KOPT-K1 (cell line): ENCODE results near the gene AHCYL2.
"Not testable (repeated sequence)": the region's sequence is repeated elsewhere in the genome, so short reads cannot be mapped to it uniquely, and the experiment has no call there.

Source experiments
- H3K27ac ChIP-seq: fragments of 200-600 bp; sonication (generic); 2 replicates; pipeline ENCODE4 v1.5.1; 2016; ENCODE audit warnings: antibody characterized with exemption, mild to moderate bottlenecking, low read depth, low read length; ENCODE audit not compliant: poor library complexity, severe bottlenecking
- H3K36me3 ChIP-seq: fragments of 200-600 bp; sonication (generic); 2 replicates; pipeline ENCODE4 v1.5.1; 2017; ENCODE audit warnings: antibody characterized with exemption, mild to moderate bottlenecking, low read length, moderate library complexity; ENCODE audit not compliant: insufficient read depth
- H3K9me3 ChIP-seq: fragments of 200-600 bp; sonication (generic); 2 replicates; pipeline ENCODE4 v1.5.1; 2017; ENCODE audit warnings: antibody characterized with exemption, low read length, mild to moderate bottlenecking; ENCODE audit not compliant: insufficient read depth, poor library complexity, severe bottlenecking

The AHCYL2 gene

DNA sequence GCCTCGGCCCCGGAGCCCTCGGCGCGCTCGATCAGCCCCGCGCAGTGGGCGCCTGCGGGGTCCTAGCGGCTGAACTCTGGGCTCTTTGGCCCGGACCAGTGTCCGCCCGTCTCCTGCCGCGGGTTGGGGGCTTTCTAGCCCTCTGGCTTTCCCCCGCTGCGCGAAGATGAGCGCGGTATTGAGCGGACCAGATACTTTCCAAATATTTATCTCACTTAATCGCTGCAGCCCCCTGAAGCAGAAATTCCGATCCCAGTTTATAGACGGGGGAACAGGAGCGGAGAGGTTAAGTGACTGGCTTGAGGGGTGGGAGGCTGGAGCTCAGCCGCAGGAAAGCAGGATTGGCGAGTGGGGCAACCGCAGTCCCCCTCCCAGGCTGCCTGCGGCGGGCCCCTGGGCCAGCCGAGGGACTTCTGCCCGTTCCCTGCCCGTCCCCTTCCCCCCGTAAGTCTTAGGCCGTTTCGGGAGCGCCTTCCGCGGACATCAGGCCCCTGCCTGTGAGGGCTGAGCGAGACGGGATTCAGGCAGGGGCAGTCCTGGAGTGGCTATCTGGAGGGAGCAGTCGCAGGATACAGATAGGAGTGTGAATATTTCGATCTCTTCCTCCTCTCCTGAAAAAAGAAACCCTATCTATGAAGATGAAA lies 210.0 kb downstream of the AHCYL2 start:
- Histone ChIP-seq H3K27ac (peak overlapping the region; percentile 25), H3K36me3 (no peaks in the 10 kb centered on the region), H3K9me3 (no peaks in the 10 kb centered on the region)

DNA sequence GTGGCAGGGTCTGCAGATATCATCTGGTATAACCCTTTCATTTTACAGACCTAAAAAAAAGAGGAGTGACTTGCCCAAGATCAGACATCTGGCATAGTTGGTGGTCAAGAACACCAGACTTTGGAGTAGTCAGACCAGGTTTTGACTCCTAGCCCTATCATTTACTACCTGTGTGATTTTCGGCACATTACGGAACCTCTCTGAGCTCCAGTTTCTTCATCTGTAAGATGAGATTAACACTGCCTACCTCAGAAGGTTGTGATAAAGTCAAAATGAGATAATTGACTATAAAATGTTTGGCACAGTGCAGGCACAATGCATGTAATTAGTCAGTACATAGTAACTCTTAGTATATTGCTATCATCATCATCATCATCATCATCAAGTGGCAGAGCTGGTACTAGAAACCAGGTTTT lies 210.6 kb downstream of the AHCYL2 start:
- H3K27ac ChIP-seq = no peak overlapping the region
- H3K36me3 ChIP-seq = no peaks in the 10 kb centered on the region
- no peaks in the 10 kb centered on the region for H3K9me3 ChIP-seq

DNA sequence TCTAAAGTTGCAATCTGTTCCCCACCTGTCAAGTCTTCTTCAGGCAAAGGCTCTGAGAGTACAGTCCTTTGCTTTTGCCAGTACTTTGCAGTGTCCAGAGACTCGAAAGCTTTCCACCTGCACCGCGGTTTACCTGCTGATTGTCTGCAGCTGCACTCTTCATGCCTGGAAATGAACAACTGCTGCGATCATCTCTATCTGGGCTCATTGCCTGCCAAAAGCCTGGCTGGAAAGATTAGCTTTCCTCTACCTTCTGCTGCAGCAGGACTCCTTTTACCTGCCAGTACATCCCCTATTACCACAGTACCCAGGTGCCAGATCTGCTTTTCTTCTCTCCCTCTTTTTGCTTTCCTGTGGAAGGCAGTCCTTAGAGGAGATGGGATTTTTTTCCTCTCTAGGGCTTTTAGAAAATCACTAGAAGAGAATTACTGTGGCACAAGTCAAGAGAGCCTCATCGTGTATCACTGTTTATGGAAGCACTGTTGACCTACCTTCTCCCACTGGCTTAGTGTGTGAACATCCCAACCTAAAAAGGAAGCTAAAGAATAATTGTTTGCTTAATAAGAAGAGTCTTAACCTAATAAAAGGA lies 211.6 kb downstream of the AHCYL2 start:
- Histone ChIP-seq H3K27ac (no peak overlapping the region), H3K9me3 (no peaks in the 10 kb centered on the region), H3K36me3 (no peaks in the 10 kb centered on the region)

DNA sequence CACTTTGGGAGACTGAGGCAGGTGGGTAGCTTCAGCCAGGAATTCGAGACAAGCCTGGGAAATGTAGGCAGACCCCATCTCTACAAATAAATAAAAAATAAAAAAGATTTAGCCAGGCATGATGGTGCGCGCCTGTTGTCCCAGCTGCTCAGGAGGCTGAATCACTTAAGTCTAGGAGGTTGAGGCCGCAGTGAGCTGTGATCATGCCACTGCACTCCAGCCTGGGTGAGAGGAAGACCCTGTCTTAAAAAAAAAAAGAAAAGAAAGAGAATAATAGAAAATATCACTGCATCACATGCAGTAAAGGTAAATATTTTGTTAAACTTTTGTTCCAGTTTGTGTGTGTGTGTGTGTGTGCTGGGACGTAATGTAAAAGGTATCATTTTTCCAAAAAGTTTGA lies 212.4 kb downstream of the AHCYL2 start:
- Histone ChIP-seq H3K36me3 (no peaks in the 10 kb centered on the region), H3K9me3 (no peaks in the 10 kb centered on the region), H3K27ac (no peak overlapping the region)

DNA sequence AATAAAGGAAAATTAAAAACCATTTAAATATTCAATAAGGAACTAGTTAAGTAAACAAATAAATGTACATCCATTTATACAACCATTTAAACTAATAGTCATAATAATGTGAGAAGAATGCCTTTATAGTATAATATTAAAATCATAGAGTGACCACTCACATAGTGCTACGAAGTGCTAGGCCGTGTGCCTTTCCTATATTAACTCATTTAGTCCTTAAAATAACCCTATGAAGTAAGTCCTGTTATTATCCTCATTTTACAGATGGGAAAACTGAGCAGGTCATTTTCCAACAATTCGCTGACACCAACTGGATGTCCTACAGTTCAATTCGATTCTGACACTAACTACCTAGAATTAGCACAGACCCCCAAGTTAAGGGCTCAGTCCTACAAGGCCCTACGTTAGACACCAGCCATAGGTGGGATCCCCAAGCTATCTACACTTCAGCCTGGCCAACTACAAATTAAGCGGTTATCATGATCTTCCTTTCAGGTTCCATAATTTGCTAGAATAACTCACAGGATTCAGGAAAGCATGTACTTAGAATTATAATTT lies 213.5 kb downstream of the AHCYL2 start:
- Histone ChIP-seq H3K36me3 (no peaks in the 10 kb centered on the region), H3K27ac (no peak overlapping the region), H3K9me3 (no peaks in the 10 kb centered on the region)

DNA sequence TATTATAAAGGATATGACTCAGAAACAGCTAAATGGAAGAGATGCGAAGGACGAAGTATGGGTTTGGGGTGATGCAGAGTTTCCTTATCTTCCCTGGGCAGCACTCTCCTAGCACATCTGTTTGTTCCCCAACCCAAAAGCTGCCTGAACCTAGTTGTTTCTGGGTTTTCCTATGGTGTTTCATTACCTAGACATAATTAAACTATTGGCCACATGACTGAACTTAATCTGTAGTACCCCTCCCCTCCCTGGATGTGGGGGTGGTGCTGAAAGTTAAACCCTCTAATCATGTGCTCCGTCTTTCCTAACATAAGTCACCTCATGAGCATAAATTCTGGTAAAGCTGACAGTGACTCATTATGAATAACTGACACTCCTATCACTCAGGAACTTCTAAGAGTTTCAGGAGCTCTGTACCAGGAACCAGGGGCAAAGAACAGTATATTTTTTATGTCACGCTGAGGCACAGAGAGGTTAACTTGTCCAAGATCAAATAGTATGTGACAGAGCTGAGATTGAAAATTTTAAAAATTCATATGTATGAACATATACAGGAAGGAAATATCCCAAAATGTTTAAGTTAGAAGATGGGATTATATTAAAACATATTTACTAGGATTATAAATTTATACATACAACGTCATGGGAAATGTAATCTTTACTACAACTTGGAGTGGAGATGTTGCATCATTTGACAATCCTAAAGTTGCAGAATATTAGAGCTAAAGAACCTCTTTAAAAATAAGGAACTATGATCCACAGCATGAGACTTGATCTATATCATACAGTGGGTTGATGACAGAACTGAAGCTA lies 214.2 kb downstream of the AHCYL2 start:
- no peak overlapping the region for H3K27ac ChIP-seq
- H3K9me3 ChIP-seq = no peaks in the 10 kb centered on the region
- no peaks in the 10 kb centered on the region for H3K36me3 ChIP-seq

DNA sequence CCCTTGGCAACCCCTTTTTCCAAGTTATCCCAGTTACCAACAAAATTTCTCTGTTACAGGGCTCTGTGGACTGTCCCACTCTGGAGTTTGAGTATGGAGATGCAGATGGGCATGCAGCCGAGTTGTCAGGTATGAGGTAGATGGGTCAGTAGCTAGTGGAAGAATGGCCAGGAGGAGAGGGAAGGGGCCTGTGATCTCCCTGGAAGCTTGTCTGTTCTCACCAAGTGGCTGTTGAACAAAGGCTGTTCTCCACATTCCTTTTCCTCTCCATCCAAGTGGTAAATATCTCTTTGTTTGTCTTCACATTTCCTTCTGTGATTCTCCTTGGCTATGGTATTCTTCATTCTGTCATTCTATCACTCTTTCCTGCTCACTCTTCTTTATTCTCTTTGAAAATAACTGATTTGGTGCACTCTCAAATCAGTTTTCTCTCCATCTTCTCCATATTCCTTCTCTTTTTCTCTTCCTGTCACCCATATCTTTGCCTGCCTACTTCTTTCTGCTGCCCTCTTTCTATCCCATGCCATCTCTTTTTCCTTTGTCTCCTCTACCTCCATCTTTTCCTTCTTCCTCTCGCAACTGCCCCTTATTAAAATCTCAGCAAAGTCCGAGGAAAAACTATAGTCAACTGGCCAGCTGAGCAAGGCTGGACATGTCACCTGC lies 215.3 kb downstream of the AHCYL2 start:
- Histone ChIP-seq H3K9me3 (no peaks in the 10 kb centered on the region), H3K36me3 (no peaks in the 10 kb centered on the region), H3K27ac (no peak overlapping the region)

DNA sequence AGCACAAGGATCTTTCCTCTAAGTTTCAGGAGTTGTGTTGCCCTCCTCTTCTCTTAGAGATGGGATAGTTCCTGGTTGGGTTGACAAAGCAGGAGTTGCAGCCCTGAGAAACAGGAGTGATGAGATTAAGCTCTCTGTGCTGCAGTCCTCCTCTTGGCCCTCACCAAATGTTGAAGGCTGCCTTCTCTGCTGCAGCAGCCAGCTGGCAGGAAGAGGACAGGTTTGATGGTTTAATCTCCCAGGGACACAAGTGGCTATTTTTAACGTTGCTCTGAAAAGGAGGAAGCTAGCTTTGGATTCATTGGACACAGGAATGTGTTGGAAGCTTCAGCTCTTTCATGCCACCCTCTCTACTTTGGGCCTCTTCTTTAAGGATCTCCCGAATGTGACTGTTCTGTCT lies 218.8 kb downstream of the AHCYL2 start:
- H3K36me3 ChIP-seq = peaks cover 10% of the 10 kb centered on the region; the same call in 1 of the 2 replicates
- no peak overlapping the region for H3K27ac ChIP-seq

DNA sequence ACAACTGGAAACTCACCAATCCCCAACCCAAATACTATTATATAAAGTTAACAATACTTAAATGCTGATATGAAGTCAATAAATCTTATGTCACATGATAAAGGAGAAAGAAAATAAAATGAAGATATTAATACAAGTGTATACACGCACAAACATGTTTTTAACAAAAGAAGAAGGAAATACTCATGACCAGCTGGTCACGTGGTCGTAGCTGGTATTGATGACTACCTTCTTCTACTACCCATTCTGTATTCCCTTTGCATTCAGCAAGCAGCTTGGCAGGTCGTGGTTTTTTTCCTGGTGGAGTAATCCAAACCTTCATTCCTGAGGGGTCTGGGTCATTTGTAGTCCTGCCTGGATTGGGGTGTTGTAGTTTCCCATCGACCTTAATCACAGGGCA lies 219.9 kb downstream of the AHCYL2 start:
- peaks cover 13% of the 10 kb centered on the region for H3K9me3 ChIP-seq
- H3K27ac ChIP-seq, H3K36me3 ChIP-seq: not testable (repeated sequence)

More for the DNA sequence above, 218.8 kb downstream of the AHCYL2 start:
- peaks cover 6% of the 10 kb centered on the region for H3K9me3 ChIP-seq

DNA sequence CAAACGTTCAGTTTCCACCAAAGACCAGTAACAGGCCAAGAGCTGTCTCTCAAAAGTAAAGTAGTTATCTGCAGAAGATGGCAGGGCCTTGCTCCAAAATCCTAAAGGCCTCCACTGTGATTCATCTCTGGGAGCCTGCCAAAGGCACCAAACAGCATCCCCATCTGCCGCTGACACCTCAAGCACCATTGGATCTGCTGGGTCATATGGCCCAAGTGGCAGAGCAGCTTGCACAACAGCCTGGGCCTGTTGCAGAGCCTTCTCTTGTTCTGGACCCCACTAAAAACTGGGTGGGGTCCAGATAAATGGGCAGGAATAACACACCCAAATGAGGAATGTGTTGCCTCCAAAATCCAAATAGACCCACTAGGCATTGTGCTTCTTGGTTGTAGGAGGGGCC lies 222.1 kb downstream of the AHCYL2 start:
- H3K9me3 ChIP-seq = peaks cover 13% of the 10 kb centered on the region
- not testable (repeated sequence) for H3K36me3 ChIP-seq, H3K27ac ChIP-seq

DNA sequence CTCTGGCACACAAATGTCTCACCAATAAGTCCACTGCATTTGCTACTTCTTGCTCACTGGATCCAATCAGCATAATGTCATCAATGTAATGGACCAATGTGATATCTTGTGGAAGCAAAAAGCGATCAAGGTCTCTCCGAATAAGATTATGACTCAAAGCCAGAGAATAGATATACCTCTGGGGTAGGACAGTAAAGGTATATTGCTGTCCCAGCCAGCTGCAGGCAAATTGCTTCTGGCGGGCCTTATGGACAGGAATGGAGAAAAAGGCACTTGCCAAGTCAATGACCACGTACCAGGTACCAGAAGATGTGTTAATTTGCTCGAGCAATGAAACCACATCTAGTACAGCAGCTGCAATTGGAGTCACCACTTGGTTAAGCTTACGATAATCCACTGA lies 222.6 kb downstream of the AHCYL2 start:
- not testable (repeated sequence) for H3K27ac ChIP-seq, H3K36me3 ChIP-seq
- H3K9me3 ChIP-seq = peaks cover 13% of the 10 kb centered on the region

DNA sequence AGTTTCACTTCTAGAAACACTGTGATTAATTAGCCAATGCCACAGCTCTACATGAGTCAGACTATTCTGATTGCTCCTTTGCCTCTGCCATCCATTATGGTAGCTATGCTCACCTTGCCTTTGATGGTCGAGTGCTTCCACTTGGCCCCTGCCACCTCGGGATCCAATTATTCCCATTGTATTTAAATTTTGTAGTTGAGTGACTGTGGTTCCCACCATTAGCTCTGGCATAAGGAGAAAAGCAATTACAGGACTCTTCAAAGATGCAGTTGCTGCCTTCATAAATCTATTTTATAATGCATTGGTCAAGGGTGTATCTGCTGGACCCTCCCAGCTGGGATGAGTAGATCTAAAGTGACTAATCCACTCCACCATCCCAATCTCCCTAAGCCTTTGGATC lies 223.8 kb downstream of the AHCYL2 start:
- not testable (repeated sequence) for H3K27ac ChIP-seq, H3K36me3 ChIP-seq
- H3K9me3 ChIP-seq = peaks cover 13% of the 10 kb centered on the region

DNA sequence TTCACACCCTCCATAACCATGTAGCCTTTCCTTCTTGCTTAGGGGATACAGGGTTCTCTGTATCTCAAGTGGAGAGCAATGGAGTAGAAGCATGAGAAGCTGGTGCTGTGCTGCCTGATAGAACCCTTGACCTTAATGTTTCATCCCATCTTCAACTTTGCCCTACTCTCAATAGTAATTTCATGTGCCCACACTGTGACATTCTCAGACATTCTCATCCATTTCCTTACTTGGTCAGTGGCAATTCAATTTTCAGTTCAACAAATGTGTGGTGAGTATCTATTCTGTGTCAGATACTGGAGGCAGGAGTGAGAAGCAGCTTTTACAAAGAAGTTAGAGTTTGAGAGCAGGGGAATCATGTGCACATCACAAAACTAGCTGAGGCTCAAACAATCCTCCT lies 225.5 kb downstream of the AHCYL2 start:
- Histone ChIP-seq H3K27ac (no peak overlapping the region), H3K36me3 (peaks cover 15% of the 10 kb centered on the region; the same call in 1 of the 2 replicates), H3K9me3 (peaks cover 13% of the 10 kb centered on the region)

DNA sequence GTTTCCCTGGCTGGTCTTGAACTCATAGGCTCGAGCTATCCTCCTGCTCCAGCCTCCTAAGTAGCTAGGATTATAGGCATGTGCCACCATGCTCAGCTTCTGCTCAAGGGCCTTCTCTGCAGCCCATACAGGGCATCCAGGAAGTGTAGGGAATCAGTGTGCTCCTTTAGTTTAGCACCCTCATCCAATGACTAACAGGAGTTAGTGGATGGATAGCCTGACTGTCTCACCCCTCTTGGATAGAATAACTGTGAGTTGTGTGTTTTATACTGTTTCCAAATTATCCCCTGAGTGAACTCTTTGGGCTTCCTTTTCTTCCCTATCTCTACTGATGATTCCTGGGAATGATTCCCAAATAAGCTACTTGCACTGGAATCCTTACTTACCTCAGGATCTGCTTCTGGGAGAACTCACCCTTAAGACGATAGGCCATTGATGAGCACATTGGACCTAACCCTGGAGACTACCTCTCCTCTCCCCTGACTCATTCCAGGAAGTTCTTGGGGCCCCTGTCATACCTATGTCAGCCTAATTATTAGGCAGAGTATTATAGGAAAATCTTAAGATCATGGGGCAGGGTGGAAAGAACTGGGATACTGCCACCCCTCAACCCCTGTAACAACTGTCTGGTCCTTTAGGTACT lies 227.9 kb downstream of the AHCYL2 start:
- Histone ChIP-seq H3K9me3 (peaks cover 13% of the 10 kb centered on the region), H3K27ac (no peak overlapping the region), H3K36me3 (peaks cover 16% of the 10 kb centered on the region; the same call in 1 of the 2 replicates)
